HepG2 (cell line): Measurements from ENCODE around the gene ATRN. TPM values are rescaled to one million over a fixed set of nuclear protein-coding genes. Genes with fewer than 3 reads are reported as not detected.

Experiments used
- CBX1 ChIP-seq: IDR thresholded peaks from one replicate; pipeline ENCODE4 v1.6.1; 2016; ENCODE audit warnings: antibody characterized with exemption, low read depth
- CBX5 ChIP-seq: sonication (generic); formaldehyde crosslinking; IDR thresholded peaks from 2 replicates; pipeline ENCODE4 v1.4.0; 2020; ENCODE audit warnings: missing genetic modification reagents, borderline replicate concordance
- CREB3 ChIP-seq: sonication (generic); formaldehyde crosslinking; IDR thresholded peaks from 2 replicates; pipeline ENCODE4 v1.5.0; 2020; ENCODE audit warnings: missing genetic modification reagents
- CSRNP1 ChIP-seq: sonication (generic); formaldehyde crosslinking; IDR thresholded peaks from 2 replicates; pipeline ENCODE4 v1.8.1; 2023; ENCODE audit warnings: mild to moderate bottlenecking, missing genetic modification reagents
- GTF3A ChIP-seq: sonication (generic); formaldehyde crosslinking; conservative IDR thresholded peaks from 2 replicates; pipeline ENCODE4 v1.4.0; 2020; ENCODE audit warnings: mild to moderate bottlenecking, missing genetic modification reagents
- HMGXB3 ChIP-seq: sonication (generic); formaldehyde crosslinking; IDR thresholded peaks from 2 replicates; pipeline ENCODE4 v1.4.0; 2020; ENCODE audit warnings: missing genetic modification reagents, borderline replicate concordance
- KLF15 ChIP-seq: sonication (generic); formaldehyde crosslinking; IDR thresholded peaks from 2 replicates; pipeline ENCODE4 v1.8.1; 2023; ENCODE audit warnings: borderline replicate concordance, mild to moderate bottlenecking, inconsistent platforms, missing genetic modification reagents, mixed read lengths
- KMT2A ChIP-seq: sonication (generic); formaldehyde crosslinking; IDR thresholded peaks from 2 replicates; pipeline ENCODE4 v1.4.0; 2020; ENCODE audit warnings: missing genetic modification reagents
- NCOA1 ChIP-seq: sonication (generic); formaldehyde crosslinking; IDR thresholded peaks from 2 replicates; pipeline ENCODE4 v1.9.0; 2021; ENCODE audit warnings: missing genetic modification reagents
- NR2F6 ChIP-seq, 2 experiments: IDR thresholded peaks; 2 replicates each; pipeline ENCODE4 v1.6.1; 2016; ENCODE audit warnings: antibody characterized with exemption in 1 of 2, mild to moderate bottlenecking in 1 of 2
- PRDM15 ChIP-seq: sonication (generic); formaldehyde crosslinking; IDR thresholded peaks from 2 replicates; pipeline ENCODE4 v1.4.0; 2020; ENCODE audit warnings: missing genetic modification reagents
- PRPF4 ChIP-seq: fragments of 200-400 bp; formaldehyde crosslinking; IDR thresholded peaks from 2 replicates; pipeline ENCODE4 v1.6.1; 2016; ENCODE audit warnings: low read length, low read depth; ENCODE audit not compliant: poor library complexity, severe bottlenecking
- TFDP1 ChIP-seq: IDR thresholded peaks from 2 replicates; pipeline ENCODE4 v1.6.1; 2016; ENCODE audit warnings: missing compliant biosample characterization, missing genetic modification reagents, borderline replicate concordance
- XBP1 ChIP-seq: sonication (generic); formaldehyde crosslinking; IDR thresholded peaks from 2 replicates; pipeline ENCODE4 v1.5.0; 2020; ENCODE audit warnings: missing genetic modification reagents
- ZNF224 ChIP-seq: sonication (generic); formaldehyde crosslinking; IDR thresholded peaks from 2 replicates; pipeline ENCODE4 v1.5.0; 2020; ENCODE audit warnings: mild to moderate bottlenecking, missing genetic modification reagents
- ZNF670 ChIP-seq: sonication (generic); formaldehyde crosslinking; IDR thresholded peaks from 2 replicates; pipeline ENCODE4 v1.8.0; 2022; ENCODE audit warnings: mild to moderate bottlenecking, missing genetic modification reagents, borderline replicate concordance
- polyA plus RNA-seq, 8 experiments: library from polyadenylated mRNA; depleted of rRNA in 3 of 8; stranded (reverse) in 7 of 8; unstranded in 1 of 8; fragments of >200 nt; fragmentation: Illumina TruSeq in 4 of 8; extraction: Trizol in 4 of 8; gene quantifications; 2 replicates each; pipeline versions ENCODE4 v1.2.1 to v1.2.3, GENCODE V29; 2011 to 2016; ENCODE audit warnings: low read depth in 4 of 8, missing spikeins in 1 of 8, mixed read lengths in 1 of 8; ENCODE audit not compliant: insufficient read depth in 1 of 8
- total RNA-seq, 5 experiments: library from RNA; depleted of rRNA; stranded (reverse); fragments of >200 nt; fragmentation: Illumina TruSeq; extraction: Trizol; gene quantifications; 2 replicates each; pipeline ENCODE4 v1.2.3, GENCODE V29; 2016; ENCODE audit warnings: low read depth in 1 of 5

Gene ATRN
- total and polyA plus RNA-seq, 2 of the 13 experiments (the other 11 are each of a cell fraction or from before 2014, with no cell fraction given) = 44.2 to 81.1 TPM

GRCh38 chr20:3494218-3494617 lies 23.4 kb downstream of the ATRN start (continued):
- TF ChIP-seq CSRNP1 (CRISPR knock-in tag) = no peak
- TF ChIP-seq GTF3A (CRISPR knock-in tag) = no peak
- no peak for TF ChIP-seq XBP1
- TF ChIP-seq PRDM15 = no peak
- TF ChIP-seq ZNF224 (CRISPR knock-in tag) = 0 out of 2 replicates have a peak, but pooled peaks have one; percentile 32
- no peak for TF ChIP-seq CBX1
- TF ChIP-seq KMT2A (CRISPR knock-in tag) = 0 out of 2 replicates have a peak, but pooled peaks have one; percentile 23
- TF ChIP-seq ZNF670 (CRISPR knock-in tag) = no peak
- TF ChIP-seq NCOA1 (CRISPR knock-in tag) = no peak
- no peak for TF ChIP-seq KLF15 (CRISPR knock-in tag)
- TF ChIP-seq PRPF4 = no peak
- TF ChIP-seq CREB3 (CRISPR knock-in tag) = no peak
- no peak for TF ChIP-seq NR2F6 (IDR thresholded peaks at IDR 0.05)
- no peak for TF ChIP-seq NR2F6 (CRISPR knock-in tag; IDR thresholded peaks at IDR 0.05)
- no peak for TF ChIP-seq CBX5 (CRISPR knock-in tag)
- no peak for TF ChIP-seq HMGXB3 (CRISPR knock-in tag)
- TF ChIP-seq TFDP1 (CRISPR knock-in tag) = no peak
